Left forelimb (tissue), 1 donor: ENCODE measurements around the gene TRHDE.

Experiments
- DNase-seq: peaks from one replicate; pipeline ENCODE4 v3.0.0-alpha.2; 2018; ENCODE audit warnings: low spot score

Gene TRHDE

GRCh38 chr12:72444125-72444524 lies 172.0 kb downstream of the TRHDE start:
- no peak for DNase-seq

- DNase-seq = no peak
Observed at GRCh38 chr12:72444566-72444965, 172.4 kb downstream of the TRHDE start.

- no peak for DNase-seq
Observed at GRCh38 chr12:72448089-72448488, 175.9 kb downstream of the TRHDE start.

- DNase-seq = no peak
Observed at GRCh38 chr12:72448805-72449204, 176.6 kb downstream of the TRHDE start.

GRCh38 chr12:72453066-72453465 lies 180.9 kb downstream of the TRHDE start:
- no peak for DNase-seq

- no peak for DNase-seq
Observed at GRCh38 chr12:72453550-72453949, 181.4 kb downstream of the TRHDE start.

- no peak for DNase-seq
Observed at GRCh38 chr12:72464471-72464870, 192.3 kb downstream of the TRHDE start.

GRCh38 chr12:72465155-72465554 lies 193.0 kb downstream of the TRHDE start:
- DNase-seq = no peak

- no peak for DNase-seq
Observed at GRCh38 chr12:72465940-72466630, 193.9 kb downstream of the TRHDE start.

GRCh38 chr12:72467985-72468384 lies 195.8 kb downstream of the TRHDE start:
- no peak for DNase-seq

GRCh38 chr12:72468505-72468904 lies 196.3 kb downstream of the TRHDE start:
- DNase-seq = no peak

- DNase-seq = no peak
Observed at GRCh38 chr12:72471806-72472205, 199.6 kb downstream of the TRHDE start.

GRCh38 chr12:72472350-72472749 lies 200.2 kb downstream of the TRHDE start:
- DNase-seq = no peak

- no peak for DNase-seq
Observed at GRCh38 chr12:72476301-72476700, 204.1 kb downstream of the TRHDE start.

GRCh38 chr12:72485017-72485701 lies 213.0 kb downstream of the TRHDE start:
- DNase-seq = no peak

GRCh38 chr12:72491426-72491825 lies 219.3 kb downstream of the TRHDE start:
- DNase-seq = no peak

GRCh38 chr12:72493407-72493806 lies 221.2 kb downstream of the TRHDE start:
- no peak for DNase-seq

GRCh38 chr12:72498354-72498753 lies 226.2 kb downstream of the TRHDE start:
- no peak for DNase-seq

GRCh38 chr12:72499244-72499643 lies 227.1 kb downstream of the TRHDE start:
- DNase-seq = no peak

- DNase-seq = no peak
Observed at GRCh38 chr12:72502546-72502945, 230.4 kb downstream of the TRHDE start.

GRCh38 chr12:72505227-72505626 lies 233.1 kb downstream of the TRHDE start:
- DNase-seq = no peak

GRCh38 chr12:72509891-72510290 lies 237.7 kb downstream of the TRHDE start:
- no peak for DNase-seq

- DNase-seq = no peak
Observed at GRCh38 chr12:72510772-72511171, 238.6 kb downstream of the TRHDE start.

GRCh38 chr12:72511498-72511897 lies 239.3 kb downstream of the TRHDE start:
- no peak for DNase-seq
